ENCODE results near the gene FIBP. TPM values are rescaled to one million over a fixed set of nuclear protein-coding genes. Genes with fewer than 3 reads are reported as not detected.

FIBP gene
- total RNA-seq, 2 experiments from 2014 or later, result 19.1 to 19.9 TPM

- ChIA-PET POLR2A (interaction anchor here (0.8 to 2.4 kb wide), 5 partner anchors 8 to 20 kb away, joined by 3 to 11 read pairs (median 4); partner anchors contain the start of genes CCDC85B, FIBP and MUS81), CTCF (interaction anchor here (1.2 to 2.1 kb wide), 2 partner anchors 9 to 20 kb away, joined by 3 to 8 read pairs; partner anchors contain the start of genes FIBP and MUS81)
- Mint-ChIP-seq H3K27ac (peak within 1 kb of the TSS; percentile 44), H3K27me3 (no peaks in the 10 kb centered on the region), H3K4me1 (ENCODE audit: low read depth) (peaks cover 17% of the 10 kb centered on the region), H3K4me3 (peak within 1 kb of the TSS; percentile 42), H3K36me3 (ENCODE audit: low read depth) (peaks cover 20% of the 10 kb centered on the region), H3K9me3 (no peaks in the 10 kb centered on the region)
- Histone ChIP-seq H3K9me3 (ENCODE audit: control insufficient read depth in 1 of 2, insufficient read depth in 1 of 2, low read length in 2 of 2) (no peaks in the 10 kb centered on the region), H3K4me1 (ENCODE audit: insufficient read depth, low read length) (peaks cover 52% of the 10 kb centered on the region), H3K27me3 (ENCODE audit: control insufficient read depth in 1 of 2, insufficient read depth in 2 of 2, low read length in 2 of 2) (no peaks in the 10 kb centered on the region), H3K36me3 (ENCODE audit: insufficient read depth, low read length) (peaks cover 24% of the 10 kb centered on the region), H3K27ac (ENCODE audit: low read depth in 1 of 2, low read length in 2 of 2) (peak within 1 kb of the TSS; percentile 9 to 41), H3K4me3 (ENCODE audit: low read length) (peak within 1 kb of the TSS; percentile 50)
- intact Hi-C loops (cut with DNase I, micrococcal nuclease), result loop anchor here in 1 of 2 experiments (10.0 kb wide), 1 partner anchor 165 kb away; the partner anchor contains the start of gene KAT5
- DNase-seq (peak in 7 of 14 experiments; percentile 29 to 82 (median 61)), ATAC-seq (ENCODE audit: poor library complexity) (peak; percentile 63)
- no peak for TF ChIP-seq CTCF (IDR thresholded peaks at IDR 0.05)
These were observed 8.7 kb downstream of the FIBP start, which contains the start of gene CTSW for GRCh38 chr11:65879617-65880016. CTSW (plus strand) TSS chr11:65879837; CDS start chr11:65879855, 18 bp downstream.

- Histone ChIP-seq H3K27ac (ENCODE audit: low read depth in 1 of 2, low read length in 2 of 2) (peak overlapping the region; percentile 78 to 81), H3K27me3 (ENCODE audit: control insufficient read depth in 1 of 2, insufficient read depth in 2 of 2, low read length in 2 of 2) (no peaks in the 10 kb centered on the region), H3K36me3 (ENCODE audit: insufficient read depth, low read length) (no peaks in the 10 kb centered on the region), H3K4me1 (ENCODE audit: insufficient read depth, low read length) (peaks cover 51% of the 10 kb centered on the region), H3K9me3 (ENCODE audit: control insufficient read depth in 1 of 2, insufficient read depth in 1 of 2, low read length in 2 of 2) (no peaks in the 10 kb centered on the region), H3K4me3 (ENCODE audit: low read length) (peak overlapping the region; percentile 60)
- Mint-ChIP-seq H3K9me3 (no peaks in the 10 kb centered on the region), H3K27ac (peak overlapping the region; percentile 83), H3K36me3 (ENCODE audit: low read depth) (no peaks in the 10 kb centered on the region), H3K27me3 (no peaks in the 10 kb centered on the region), H3K4me1 (ENCODE audit: low read depth) (peaks cover 16% of the 10 kb centered on the region), H3K4me3 (peak overlapping the region; percentile 89)
- ChIA-PET CTCF (interaction anchor here (1.6 to 2.3 kb wide), 4 partner anchors 10 to 161 kb away, joined by 6 to 21 read pairs (median 18); partner anchors contain the start of genes CCDC85B, FIBP, KAT5 and MUS81), POLR2A (interaction anchor here (0.6 to 7.1 kb wide), 12 partner anchors 11 to 738 kb away, joined by 3 to 137 read pairs (median 4); partner anchors contain the start of genes BBS1, C11orf68, CCDC85B and CFL1)
- DNase-seq (peak; percentile 92 to 99 (median 96)), ATAC-seq (ENCODE audit: poor library complexity) (peak; percentile 95)
- intact Hi-C loops (cut with DNase I, micrococcal nuclease), result loop anchor here (1.0 to 2.0 kb wide), 3 partner anchors 13 to 46 kb away; partner anchors contain the start of genes MUS81 (in 2 of the 2), C11orf68 (in 1 of the 2), DRAP1 (in 1 of the 2) and FIBP (in 1 of the 2)
- no peak for TF ChIP-seq CTCF (IDR thresholded peaks at IDR 0.05)
These were observed 14.7 kb downstream of the FIBP start for GRCh38 chr11:65873318-65874156.
